Osteoblast (primary cell): Measurements from ENCODE around the gene EPAS1. TPM values are rescaled to one million over a fixed set of nuclear protein-coding genes. Genes with fewer than 3 reads are reported as not detected.

Source experiments
- DNase-seq: peaks from one replicate; pipeline ENCODE4 v3.0.0; 2011; ENCODE audit warnings: low spot score, mixed read lengths; ENCODE audit not compliant: insufficient read length; ENCODE audit errors: missing footprints
- H2AFZ ChIP-seq: 2 replicates; pipeline ENCODE4 v1.6.0; 2011; ENCODE audit warnings: mild to moderate bottlenecking, low read length
- H3K27ac ChIP-seq: 2 replicates; pipeline ENCODE4 v1.5.1; 2011; ENCODE audit warnings: mild to moderate bottlenecking, low read depth, low read length, moderate library complexity
- H3K27me3 ChIP-seq: 2 replicates; pipeline ENCODE4 v1.6.0; 2012; ENCODE audit warnings: mild to moderate bottlenecking, control low read depth, inconsistent platforms, low read length, moderate library complexity; ENCODE audit not compliant: insufficient read depth
- H3K36me3 ChIP-seq: 2 replicates; pipeline ENCODE4 v1.5.1; 2011; ENCODE audit warnings: mild to moderate bottlenecking, low read length, control low read depth, moderate library complexity; ENCODE audit not compliant: insufficient read depth
- H3K4me1 ChIP-seq: 2 replicates; pipeline ENCODE4 v1.5.1; 2011; ENCODE audit warnings: mild to moderate bottlenecking, low read length, control low read depth, moderate library complexity; ENCODE audit not compliant: insufficient read depth
- H3K4me2 ChIP-seq: 2 replicates; pipeline ENCODE4 v1.6.0; 2011; ENCODE audit warnings: mild to moderate bottlenecking, low read length; ENCODE audit not compliant: insufficient read depth
- H3K4me3 ChIP-seq: fragments of 200-600 bp; sonication (generic); 3 replicates; pipeline ENCODE4 v1.5.1; 2012; ENCODE audit warnings: mild to moderate bottlenecking, low read length, inconsistent platforms; ENCODE audit not compliant: insufficient read depth
- H3K79me2 ChIP-seq: 2 replicates; pipeline ENCODE4 v1.6.0; 2012; ENCODE audit warnings: mild to moderate bottlenecking, low read length, control low read depth, inconsistent platforms; ENCODE audit not compliant: insufficient read depth
- H3K9me3 ChIP-seq: 2 replicates; pipeline ENCODE4 v1.5.1; 2011; ENCODE audit warnings: low read depth, low read length, control low read depth
- H4K20me1 ChIP-seq: 2 replicates; pipeline ENCODE4 v1.6.0; 2012; ENCODE audit warnings: mild to moderate bottlenecking, low read length, control low read depth; ENCODE audit not compliant: insufficient read depth
- total RNA-seq: library from RNA; depleted of rRNA; stranded (reverse); fragments of >200 nt; gene quantifications from 2 replicates; pipeline ENCODE4 v1.2.3, GENCODE V29; 2012
- TF ChIP-seq, protein P1 (sequence below): IDR thresholded peaks from 2 replicates; pipeline ENCODE4 v1.5.1; 2011; ENCODE audit warnings: mild to moderate bottlenecking, low read depth, low read length, moderate library complexity; ENCODE audit errors: extremely low read depth

The EPAS1 gene
- total RNA-seq, 1 donor, result 260 TPM

GRCh38 chr2:46263347-46263746, 33.9 kb upstream of the EPAS1 start:
- no peaks in the 10 kb centered on the region for H3K79me2 ChIP-seq
- DNase-seq, result no peak

DNA sequence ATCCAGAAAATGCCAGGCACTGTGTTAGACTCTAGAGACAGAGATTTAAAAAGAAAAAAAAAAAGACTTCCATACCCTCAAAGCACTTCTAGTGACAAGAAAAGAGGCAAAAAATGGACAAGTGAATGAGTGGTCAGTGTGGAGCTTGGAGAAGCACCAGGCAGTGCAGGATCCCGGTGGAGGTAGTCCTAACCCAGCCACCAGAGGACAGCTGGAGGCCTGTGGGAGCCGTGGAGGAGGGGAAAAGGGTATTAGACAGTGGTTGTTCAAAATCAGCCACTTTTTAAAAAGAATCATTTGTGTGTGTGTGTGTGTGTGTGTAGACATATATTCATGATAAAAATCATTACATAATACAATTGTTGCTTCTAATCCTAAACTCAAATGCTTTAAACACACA, 32.8 kb upstream of the EPAS1 start:
- H3K4me2 ChIP-seq, result no peak overlapping the region
- DNase-seq, result no peak
- H3K27me3 ChIP-seq, result no peaks in the 10 kb centered on the region
- H3K27ac ChIP-seq, result no peak overlapping the region
- no peaks in the 10 kb centered on the region for H4K20me1 ChIP-seq
- no peak overlapping the region for H3K4me3 ChIP-seq
- TF ChIP-seq, protein P1, sequence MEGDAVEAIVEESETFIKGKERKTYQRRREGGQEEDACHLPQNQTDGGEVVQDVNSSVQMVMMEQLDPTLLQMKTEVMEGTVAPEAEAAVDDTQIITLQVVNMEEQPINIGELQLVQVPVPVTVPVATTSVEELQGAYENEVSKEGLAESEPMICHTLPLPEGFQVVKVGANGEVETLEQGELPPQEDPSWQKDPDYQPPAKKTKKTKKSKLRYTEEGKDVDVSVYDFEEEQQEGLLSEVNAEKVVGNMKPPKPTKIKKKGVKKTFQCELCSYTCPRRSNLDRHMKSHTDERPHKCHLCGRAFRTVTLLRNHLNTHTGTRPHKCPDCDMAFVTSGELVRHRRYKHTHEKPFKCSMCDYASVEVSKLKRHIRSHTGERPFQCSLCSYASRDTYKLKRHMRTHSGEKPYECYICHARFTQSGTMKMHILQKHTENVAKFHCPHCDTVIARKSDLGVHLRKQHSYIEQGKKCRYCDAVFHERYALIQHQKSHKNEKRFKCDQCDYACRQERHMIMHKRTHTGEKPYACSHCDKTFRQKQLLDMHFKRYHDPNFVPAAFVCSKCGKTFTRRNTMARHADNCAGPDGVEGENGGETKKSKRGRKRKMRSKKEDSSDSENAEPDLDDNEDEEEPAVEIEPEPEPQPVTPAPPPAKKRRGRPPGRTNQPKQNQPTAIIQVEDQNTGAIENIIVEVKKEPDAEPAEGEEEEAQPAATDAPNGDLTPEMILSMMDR, result no peak
- H3K36me3 ChIP-seq, result no peaks in the 10 kb centered on the region
- H2AFZ ChIP-seq, result no peak overlapping the region
- H3K4me1 ChIP-seq, result peaks cover 20% of the 10 kb centered on the region
- no peaks in the 10 kb centered on the region for H3K79me2 ChIP-seq
- no peaks in the 10 kb centered on the region for H3K9me3 ChIP-seq

More at GRCh38 chr2:46263347-46263746, 33.9 kb upstream of the EPAS1 start:
- H3K4me3 ChIP-seq, result no peak overlapping the region
- no peak overlapping the region for H3K4me2 ChIP-seq
- no peaks in the 10 kb centered on the region for H4K20me1 ChIP-seq
- H3K36me3 ChIP-seq, result no peaks in the 10 kb centered on the region
- TF ChIP-seq, protein P1, result no peak
- H3K4me1 ChIP-seq, result peaks cover 10% of the 10 kb centered on the region
- no peak overlapping the region for H3K27ac ChIP-seq
- no peaks in the 10 kb centered on the region for H3K9me3 ChIP-seq
- no peaks in the 10 kb centered on the region for H3K27me3 ChIP-seq
- H2AFZ ChIP-seq, result no peak overlapping the region

GRCh38 chr2:46266134-46266533, 31.1 kb upstream of the EPAS1 start:
- Histone ChIP-seq H3K4me2 (no peak overlapping the region), H3K27me3 (no peaks in the 10 kb centered on the region), H3K36me3 (no peaks in the 10 kb centered on the region), H3K79me2 (no peaks in the 10 kb centered on the region), H3K9me3 (no peaks in the 10 kb centered on the region), H2AFZ (no peak overlapping the region), H3K4me3 (no peak overlapping the region), H3K27ac (no peak overlapping the region), H4K20me1 (no peaks in the 10 kb centered on the region), H3K4me1 (peaks cover 34% of the 10 kb centered on the region)
- no peak for DNase-seq
- TF ChIP-seq, protein P1, result no peak

- TF ChIP-seq, protein P1, result no peak
- H3K4me2 ChIP-seq, result peak overlapping the region; percentile 36
- no peaks in the 10 kb centered on the region for H4K20me1 ChIP-seq
- H3K4me3 ChIP-seq, result no peak overlapping the region
- H3K4me1 ChIP-seq, result peaks cover 34% of the 10 kb centered on the region
- no peak overlapping the region for H3K27ac ChIP-seq
- no peaks in the 10 kb centered on the region for H3K79me2 ChIP-seq
- H3K36me3 ChIP-seq, result no peaks in the 10 kb centered on the region
- no peaks in the 10 kb centered on the region for H3K27me3 ChIP-seq
- no peak for DNase-seq
- no peak overlapping the region for H2AFZ ChIP-seq
- no peaks in the 10 kb centered on the region for H3K9me3 ChIP-seq
Measured at GRCh38 chr2:46267616-46268015, 29.6 kb upstream of the EPAS1 start.
